Activated CD8-positive, alpha-beta memory T cell treated with anti-CD3 and anti-CD28 coated beads, Interleukin-2, amount 50 U/mL, for 48 hours (primary cell): ENCODE data around the gene KRTAP5-4.
"Not testable (repeated sequence)": the region's sequence is repeated elsewhere in the genome, so short reads cannot be mapped to it uniquely, and the experiment has no call there.

Experiments
- DNase-seq: peaks from one replicate; pipeline ENCODE4 v3.0.0-alpha.2; 2020

The KRTAP5-4 gene, protein sequence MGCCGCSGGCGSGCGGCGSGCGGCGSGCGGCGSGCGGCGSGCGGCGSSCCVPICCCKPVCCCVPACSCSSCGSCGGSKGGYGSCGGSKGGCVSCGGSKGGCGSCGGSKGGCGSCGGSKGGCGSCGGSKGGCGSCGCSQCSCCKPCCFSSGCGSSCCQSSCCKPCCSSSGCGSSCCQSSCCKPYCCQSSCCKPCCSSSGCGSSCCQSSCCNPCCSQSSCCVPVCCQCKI

GRCh38 chr11:1622086-1622485 is at the start of gene KRTAP5-4:
Gene KRTAP5-4, minus strand, starts transcription at chr11:1622138. Its CDS starts 45 bp downstream, at chr11:1622093.
- no peak for DNase-seq

- no peak for DNase-seq
These were observed 49.7 kb upstream of the KRTAP5-4 start for GRCh38 chr11:1671658-1672057.

DNA sequence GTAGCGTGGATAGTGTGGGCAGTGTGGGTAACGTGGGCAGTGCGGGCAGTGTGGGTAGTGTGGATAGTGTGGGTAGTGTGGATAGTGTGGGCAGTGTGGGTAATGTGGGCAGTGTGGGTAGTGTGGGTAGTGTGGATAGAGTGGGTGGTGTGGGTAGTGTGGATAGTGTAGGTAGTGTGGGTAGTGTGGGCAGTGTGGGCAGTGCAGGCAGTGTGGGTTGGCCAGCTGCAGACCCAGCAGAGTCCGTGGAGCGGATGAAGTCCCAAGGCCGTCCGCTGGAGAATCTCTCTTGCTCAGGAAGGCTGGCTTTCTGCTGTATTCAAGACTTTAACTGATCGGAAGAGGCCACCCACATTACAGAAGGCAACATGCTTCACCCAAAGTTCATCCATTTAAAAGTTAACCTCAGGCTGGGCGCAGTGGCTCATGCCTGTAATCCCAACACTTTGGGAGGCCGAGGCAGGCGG is 49.0 kb upstream of the KRTAP5-4 start:
- no peak for DNase-seq

GRCh38 chr11:1670457-1670856 is 48.5 kb upstream of the KRTAP5-4 start:
- not testable (repeated sequence) for DNase-seq

DNA sequence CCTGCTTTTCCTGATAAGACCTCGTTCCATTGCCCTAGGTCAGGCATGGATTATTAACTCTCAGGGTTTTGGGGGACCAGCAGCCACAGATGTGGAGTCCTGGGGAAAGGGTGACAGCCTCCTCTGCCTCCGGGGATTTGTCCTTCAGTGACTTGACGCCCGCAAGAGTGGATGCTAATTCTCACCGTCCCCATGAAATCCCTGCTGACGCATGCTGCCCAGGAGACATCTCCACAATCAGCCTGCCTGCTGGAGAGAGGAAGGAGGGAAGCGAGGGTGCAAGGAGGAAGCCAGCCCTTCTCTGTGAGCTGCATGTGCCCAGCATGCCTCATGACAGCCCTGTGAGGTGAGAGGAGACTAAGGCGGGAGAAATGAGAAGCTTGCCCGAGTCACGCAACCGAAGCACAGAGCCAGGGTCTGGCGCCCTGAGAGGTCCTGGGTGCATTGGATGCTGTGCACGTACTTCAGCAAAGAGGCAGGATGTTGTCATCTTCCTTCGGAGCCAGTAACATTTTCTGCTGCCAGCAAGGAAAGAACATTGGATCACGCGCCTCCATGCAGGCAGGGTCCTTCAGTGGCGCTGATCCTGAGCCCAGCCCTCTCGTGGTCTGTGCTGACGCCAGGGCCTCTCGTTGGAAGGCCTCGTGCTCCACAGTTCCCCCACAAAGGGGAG is 47.7 kb upstream of the KRTAP5-4 start:
- DNase-seq, result no peak

- no peak for DNase-seq
These were observed 47.1 kb upstream of the KRTAP5-4 start for GRCh38 chr11:1668911-1669473.

DNA sequence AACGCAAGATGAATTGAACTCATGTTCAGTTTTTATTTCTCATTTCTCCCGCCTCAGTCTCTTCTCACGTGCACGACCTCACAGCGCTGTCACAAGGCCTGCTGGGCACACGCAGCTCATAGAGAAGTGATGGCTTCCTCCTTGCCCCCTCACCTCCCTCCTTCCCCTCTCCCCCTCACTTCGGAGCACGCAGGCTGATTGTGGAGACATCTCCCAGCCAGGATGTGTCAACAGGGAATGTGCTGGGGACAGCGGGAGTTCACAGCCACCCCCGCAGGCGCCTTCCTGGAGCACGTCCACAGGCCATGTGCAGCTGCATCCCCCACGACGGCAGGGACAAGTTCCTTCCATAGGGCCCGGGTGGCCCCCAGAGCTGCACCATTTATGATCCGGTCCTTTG is 46.0 kb upstream of the KRTAP5-4 start:
- no peak for DNase-seq

- DNase-seq, result no peak
These were observed 45.3 kb upstream of the KRTAP5-4 start for GRCh38 chr11:1667121-1667850.

- DNase-seq, result no peak
These were observed 43.4 kb upstream of the KRTAP5-4 start for GRCh38 chr11:1665313-1665712.

- DNase-seq, result not testable (repeated sequence)
These were observed 40.9 kb upstream of the KRTAP5-4 start for GRCh38 chr11:1662699-1663283.

- DNase-seq, result not testable (repeated sequence)
These were observed 39.7 kb upstream of the KRTAP5-4 start for GRCh38 chr11:1661454-1662269.

GRCh38 chr11:1660111-1660867 is 38.4 kb upstream of the KRTAP5-4 start:
- DNase-seq, result no peak

GRCh38 chr11:1659506-1659905 is 37.6 kb upstream of the KRTAP5-4 start:
- DNase-seq, result no peak

GRCh38 chr11:1656670-1657069 is 34.7 kb upstream of the KRTAP5-4 start:
- no peak for DNase-seq

DNA sequence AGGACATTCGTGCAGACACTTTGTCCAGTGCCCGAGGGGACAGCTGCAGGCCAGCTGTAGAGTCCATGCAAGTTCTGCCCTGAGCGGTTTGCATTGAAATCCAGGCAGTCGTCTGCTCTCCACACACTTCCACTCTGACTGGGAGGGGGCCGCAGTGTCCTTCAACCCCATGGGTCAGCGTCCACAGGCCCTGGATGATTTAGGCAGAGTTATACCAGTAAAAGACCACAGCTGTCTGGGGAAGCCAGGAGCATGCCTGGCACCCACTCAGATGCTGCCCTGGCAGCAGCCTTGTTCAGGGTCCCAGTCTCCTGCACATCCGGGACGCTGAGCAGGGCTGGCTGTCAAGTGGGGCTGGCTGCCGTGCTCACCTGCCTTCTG is 34.1 kb upstream of the KRTAP5-4 start:
- DNase-seq, result no peak

GRCh38 chr11:1655168-1656060 is 33.5 kb upstream of the KRTAP5-4 start:
- no peak for DNase-seq

DNA sequence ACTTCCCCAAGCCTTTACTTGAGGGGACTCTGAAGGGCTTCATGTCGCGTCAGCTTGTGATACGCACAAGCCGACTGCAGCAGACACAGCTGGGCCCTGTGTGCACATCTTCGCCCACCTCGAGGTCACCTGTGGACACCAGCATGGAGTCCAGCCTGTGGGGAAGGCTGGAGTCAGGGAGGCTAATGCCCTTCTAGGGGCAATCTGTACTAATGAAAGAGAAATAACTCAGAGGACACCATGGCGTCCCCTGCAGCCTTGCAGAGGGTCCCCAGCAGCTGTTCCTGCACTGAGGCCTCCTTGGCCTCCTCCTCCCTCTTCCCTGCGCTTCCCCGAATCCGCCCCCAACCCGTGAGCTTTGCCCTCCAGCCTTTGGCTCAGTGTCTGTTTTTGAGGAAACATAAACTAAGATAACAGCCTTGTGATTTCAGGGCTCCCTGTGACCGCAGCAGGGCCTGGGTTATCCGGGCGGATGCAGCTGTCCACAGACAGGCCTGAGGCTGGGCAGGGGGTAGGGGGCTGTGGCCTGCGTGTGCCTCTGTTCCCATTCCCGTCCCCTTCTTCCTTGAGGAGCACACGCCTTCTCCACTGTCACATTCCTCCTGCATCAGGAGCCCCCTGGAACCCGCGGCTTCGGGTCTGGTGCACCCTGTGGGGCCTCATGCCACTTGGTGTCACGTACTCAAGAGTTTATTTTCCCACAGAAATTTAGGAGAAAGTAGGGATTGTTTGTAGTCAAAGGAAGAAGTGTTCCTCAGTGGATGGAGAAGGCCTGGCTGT is 32.6 kb upstream of the KRTAP5-4 start:
- no peak for DNase-seq

DNA sequence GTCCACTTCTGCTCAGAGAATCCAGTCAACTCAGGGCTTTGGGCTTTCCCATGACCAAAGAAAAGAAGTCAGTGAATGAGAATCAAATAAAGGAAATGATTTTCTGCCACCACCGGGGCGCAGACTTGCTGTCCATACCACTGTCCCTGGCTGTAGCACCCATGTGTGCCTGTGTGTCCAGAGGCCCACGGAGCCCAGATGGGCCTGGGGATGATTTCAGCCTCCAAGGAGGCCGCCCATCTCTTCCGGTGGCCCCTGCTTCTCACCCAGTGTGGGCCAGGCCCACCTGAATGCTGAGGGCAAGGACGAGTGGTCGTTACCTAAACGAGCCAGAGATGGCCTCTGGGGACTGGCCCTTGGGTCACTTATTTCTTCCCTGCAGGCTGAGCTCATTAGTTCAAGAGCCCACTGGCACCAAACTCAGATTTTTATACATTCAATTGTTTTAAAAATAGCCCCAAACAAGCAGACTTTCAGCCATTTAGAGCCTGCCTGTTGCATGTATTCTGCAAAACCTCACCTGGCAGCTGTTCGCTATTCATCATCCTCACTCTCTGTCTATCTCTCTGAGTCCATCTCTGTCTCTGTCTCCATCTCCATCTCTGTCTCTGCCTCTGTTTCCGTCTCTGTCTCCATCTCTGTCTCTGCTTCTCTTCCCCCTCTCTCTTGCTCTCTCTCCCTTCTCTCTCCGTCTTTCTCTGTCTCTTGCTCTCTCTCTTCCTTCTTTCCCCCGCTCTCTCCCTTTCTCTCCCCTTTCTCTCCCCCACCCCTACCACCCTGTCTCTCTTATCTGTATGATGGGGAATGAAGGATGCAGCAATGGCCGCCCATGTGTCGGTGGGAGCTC is 31.8 kb upstream of the KRTAP5-4 start:
- no peak for DNase-seq
